PC-9 (cell line): ENCODE measurements around the gene ZNF512B. TPM values are rescaled to one million over a fixed set of nuclear protein-coding genes. Genes with fewer than 3 reads are reported as not detected.

Experiments used
- BruUV-seq: library from RNA; stranded (reverse); fragments of 400-500 nt; replicated peaks from 2 replicates; lab custom pipeline; 2021; lab: Mats Ljungman, UMichigan
- CTCF ChIA-PET: fragments of 300-600 bp; sonication (Branson Sonifier 250); formaldehyde crosslinking; loops from one replicate; lab custom pipeline; 2022; ENCODE audit warnings: antibody characterized with exemption; lab: Charles Lee
- POLR2A ChIA-PET: fragments of 300-600 bp; sonication (Branson Sonifier 250); formaldehyde crosslinking; loops from one replicate; lab custom pipeline; 2022; ENCODE audit warnings: antibody characterized with exemption; ENCODE audit not compliant: unreplicated experiment; lab: Charles Lee
- DNase-seq, 2 experiments: peaks; one replicate each; pipeline versions ENCODE4 v3.0.0 to v3.0.0-alpha.2; 2015 to 2022; ENCODE audit warnings: mixed read lengths in 1 of 2
- H2AFZ ChIP-seq: fragments of 200-600 bp; sonication (generic); 2 replicates; pipeline ENCODE4 v1.8.1; 2017; ENCODE audit warnings: antibody characterized with exemption
- H3F3A ChIP-seq: fragments of 200-600 bp; sonication (generic); 2 replicates; pipeline ENCODE4 v1.8.1; 2017; ENCODE audit warnings: antibody characterized with exemption, mild to moderate bottlenecking, low read depth; ENCODE audit not compliant: insufficient read depth
- H3K27ac ChIP-seq: fragments of 200-600 bp; sonication (generic); 2 replicates; pipeline ENCODE4 v1.6.1; 2016; ENCODE audit warnings: mixed run types
- H3K27me3 ChIP-seq: fragments of 200-600 bp; sonication (generic); 2 replicates; pipeline ENCODE4 v1.6.1; 2016; ENCODE audit warnings: low read depth, mixed run types; ENCODE audit not compliant: insufficient read depth
- H3K36me3 ChIP-seq: fragments of 200-600 bp; sonication (generic); 2 replicates; pipeline ENCODE4 v1.6.1; 2016; ENCODE audit warnings: low read depth, mixed run types
- H3K4me1 ChIP-seq: fragments of 200-600 bp; sonication (generic); replicated peaks from 2 replicates; pipeline ENCODE4 v1.6.1; 2016; ENCODE audit warnings: mixed run types; ENCODE audit not compliant: insufficient read depth
- H3K4me2 ChIP-seq: fragments of 200-600 bp; sonication (generic); 2 replicates; pipeline ENCODE4 v1.6.1; 2017; ENCODE audit warnings: mixed run types
- H3K4me3 ChIP-seq: fragments of 200-600 bp; sonication (generic); 2 replicates; pipeline ENCODE4 v1.6.1; 2016; ENCODE audit warnings: mixed run types
- H3K79me2 ChIP-seq: fragments of 200-600 bp; sonication (generic); 2 replicates; pipeline ENCODE4 v1.6.1; 2017; ENCODE audit warnings: low read depth, mixed run types
- H3K9me2 ChIP-seq: fragments of 200-600 bp; sonication (generic); 2 replicates; pipeline ENCODE4 v1.8.1; 2017; ENCODE audit warnings: mild to moderate bottlenecking; ENCODE audit not compliant: insufficient read depth
- H3K9me3 ChIP-seq: fragments of 200-600 bp; sonication (generic); 2 replicates; pipeline ENCODE4 v1.8.1; 2016; ENCODE audit warnings: low read depth; ENCODE audit not compliant: insufficient read depth
- H4K20me1 ChIP-seq: fragments of 200-600 bp; sonication (generic); 2 replicates; pipeline ENCODE4 v1.8.1; 2017; ENCODE audit not compliant: insufficient read depth
- CTCF ChIP-seq: fragments of 200-600 bp; sonication (generic); conservative IDR thresholded peaks from 2 replicates; pipeline ENCODE4 v1.6.1; 2017; ENCODE audit warnings: mixed run types, antibody characterized with exemption, mild to moderate bottlenecking, moderate library complexity
- EZH2 ChIP-seq: fragments of 200-600 bp; sonication (generic); IDR thresholded peaks from 2 replicates; pipeline ENCODE4 v1.8.0; 2017; ENCODE audit warnings: antibody characterized with exemption, low read depth
- intact Hi-C: fragments of 100-400 bp; cut with micrococcal nuclease; formaldehyde crosslinking; loops from one replicate; pipeline ENCODE4 v1.10.0; 2022; ENCODE audit not compliant: unreplicated experiment
- total RNA-seq: library from RNA; stranded (reverse); gene quantifications from 2 replicates; pipeline ENCODE4 v1.2.3, GENCODE V29; 2021

ZNF512B gene
- total RNA-seq, 1 experiment from 2014 or later = 28.1 TPM

GRCh38 chr20:63924241-63924640 lies 45.5 kb downstream of the ZNF512B start:
- ChIA-PET CTCF (no interaction called here), POLR2A (no interaction called here)
- Histone ChIP-seq H3K9me2 (no peaks in the 10 kb centered on the region), H3K9me3 (no peaks in the 10 kb centered on the region), H3K27me3 (no peaks in the 10 kb centered on the region), H3K27ac (no peak overlapping the region), H3K79me2 (peaks cover 20% of the 10 kb centered on the region; the same call in 1 of the 2 replicates), H2AFZ (no peak overlapping the region), H3K4me1 (no peaks in the 10 kb centered on the region), H4K20me1 (peaks cover 34% of the 10 kb centered on the region), H3K4me3 (no peak overlapping the region), H3F3A (peaks cover 6% of the 10 kb centered on the region; the same call in 1 of the 2 replicates), H3K4me2 (no peak overlapping the region), H3K36me3 (peaks cover 17% of the 10 kb centered on the region)
- TF ChIP-seq EZH2 (no peak), CTCF (no peak)
- no TSS peak for BruUV-seq
- no peak for DNase-seq
- intact Hi-C loops = no loop called here

- no peak overlapping the region for H3K4me3 ChIP-seq
- H2AFZ ChIP-seq = no peak overlapping the region
- H3K27me3 ChIP-seq = no peaks in the 10 kb centered on the region
- H3F3A ChIP-seq = peaks cover 6% of the 10 kb centered on the region; the same call in 1 of the 2 replicates
- H3K4me2 ChIP-seq = no peak overlapping the region
- ChIA-PET CTCF (no interaction called here), POLR2A (no interaction called here)
- no peak for DNase-seq
- TF ChIP-seq EZH2 = no peak
- H3K27ac ChIP-seq = no peak overlapping the region
- H3K79me2 ChIP-seq = peaks cover 20% of the 10 kb centered on the region
- no peaks in the 10 kb centered on the region for H3K9me3 ChIP-seq
- intact Hi-C loops = no loop called here
- H3K36me3 ChIP-seq = peaks cover 19% of the 10 kb centered on the region
- no peaks in the 10 kb centered on the region for H3K9me2 ChIP-seq
- peaks cover 34% of the 10 kb centered on the region for H4K20me1 ChIP-seq
- BruUV-seq = no TSS peak
- no peaks in the 10 kb centered on the region for H3K4me1 ChIP-seq
Measured at GRCh38 chr20:63923651-63924050, 46.1 kb downstream of the ZNF512B start.

- CTCF ChIA-PET = no interaction called here
- Histone ChIP-seq H3K4me2 (no peak overlapping the region), H2AFZ (no peak overlapping the region), H3K4me3 (no peak overlapping the region), H3F3A (peaks cover 20% of the 10 kb centered on the region), H3K4me1 (no peaks in the 10 kb centered on the region), H3K27me3 (no peaks in the 10 kb centered on the region), H3K79me2 (peaks cover 43% of the 10 kb centered on the region), H3K9me3 (no peaks in the 10 kb centered on the region), H3K9me2 (no peaks in the 10 kb centered on the region), H3K27ac (no peak overlapping the region), H3K36me3 (peaks cover 13% of the 10 kb centered on the region), H4K20me1 (peaks cover 51% of the 10 kb centered on the region)
- no TSS peak for BruUV-seq
- TF ChIP-seq EZH2 = no peak
- TF ChIP-seq CTCF = no peak
- POLR2A ChIA-PET = no interaction called here
- no peak for DNase-seq
- intact Hi-C loops = no loop called here
Measured at GRCh38 chr20:63920226-63920625, 49.5 kb downstream of the ZNF512B start.

GRCh38 chr20:63919130-63919529 lies 50.6 kb downstream of the ZNF512B start:
- ChIA-PET POLR2A (no interaction called here), CTCF (interaction anchor here (0.6 kb wide), 1 partner anchor 17 kb away, joined by 4 read pairs; no protein-coding TSS in a partner anchor)
- no TSS peak for BruUV-seq

More at GRCh38 chr20:63919130-63919529, 50.6 kb downstream of the ZNF512B start:
- no peaks in the 10 kb centered on the region for H3K9me3 ChIP-seq
- no peak for DNase-seq
- no peak overlapping the region for H3K4me2 ChIP-seq
- peaks cover 61% of the 10 kb centered on the region for H4K20me1 ChIP-seq
- H3K9me2 ChIP-seq = no peaks in the 10 kb centered on the region
- no peaks in the 10 kb centered on the region for H3K4me1 ChIP-seq
- H3K27me3 ChIP-seq = no peaks in the 10 kb centered on the region
- intact Hi-C loops = no loop called here
- peaks cover 22% of the 10 kb centered on the region for H3F3A ChIP-seq
- no peak overlapping the region for H3K27ac ChIP-seq
- H3K4me3 ChIP-seq = no peak overlapping the region
- peaks cover 48% of the 10 kb centered on the region for H3K79me2 ChIP-seq
- TF ChIP-seq EZH2 (no peak), CTCF (no peak)
- peaks cover 19% of the 10 kb centered on the region for H3K36me3 ChIP-seq
- H2AFZ ChIP-seq = no peak overlapping the region
